IMR-90 (cell line): ENCODE measurements around the gene SERP1. TPM values are rescaled to one million over a fixed set of nuclear protein-coding genes. Genes with fewer than 3 reads are reported as not detected.

Experiments
- ATAC-seq: fragments of 200-7000 bp; cut with Tn5 transposase; 2 replicates; pipeline ENCODE4 v1.9.1; 2020; ENCODE audit warnings: low read depth, mild to moderate bottlenecking, moderate library complexity
- BruUV-seq: library from RNA; stranded (reverse); fragments of 400-500 nt; replicated peaks from 2 replicates; lab custom pipeline; 2021; lab: Mats Ljungman, UMichigan
- CTCF ChIA-PET: fragments of 300-600 bp; formaldehyde crosslinking; extraction: SDS; loops from one replicate; lab custom pipeline; 2021; ENCODE audit warnings: antibody characterized with exemption; lab: Yijun Ruan, JAX
- POLR2A ChIA-PET: fragments of 300-600 bp; sonication (Branson Sonifier 250); formaldehyde crosslinking; loops from one replicate; lab custom pipeline; 2022; ENCODE audit warnings: antibody characterized with exemption; ENCODE audit not compliant: unreplicated experiment; lab: Charles Lee
- DNase-seq: peaks from one replicate; pipeline ENCODE4 v3.0.0; 2013
- H2AFZ ChIP-seq: replicated peaks from 2 replicates; pipeline ENCODE3; 2013; ENCODE audit warnings: low read length, mild to moderate bottlenecking; ENCODE audit not compliant: poor library complexity
- H2AK5ac ChIP-seq: 2 replicates; pipeline ENCODE4 v1.6.1; 2013; ENCODE audit warnings: low read depth, low read length, inconsistent platforms
- H2AK9ac ChIP-seq: replicated peaks from 2 replicates; pipeline ENCODE3; 2013; ENCODE audit warnings: mild to moderate bottlenecking, low read depth, low read length, moderate library complexity; ENCODE audit not compliant: poor library complexity
- H2BK120ac ChIP-seq: 2 replicates; pipeline ENCODE4 v1.6.1; 2013; ENCODE audit warnings: low read depth, low read length, inconsistent platforms
- H2BK15ac ChIP-seq: 3 replicates; pipeline ENCODE4 v1.6.1; 2013; ENCODE audit warnings: low read depth, low read length, inconsistent platforms
- H2BK20ac ChIP-seq: 2 replicates; pipeline ENCODE4 v1.6.1; 2013; ENCODE audit warnings: low read depth, mild to moderate bottlenecking, inconsistent platforms, low read length, moderate library complexity
- H2BK5ac ChIP-seq: 2 replicates; pipeline ENCODE4 v1.6.1; 2013; ENCODE audit warnings: mild to moderate bottlenecking, low read depth, low read length, inconsistent platforms; ENCODE audit not compliant: poor library complexity, severe bottlenecking
- H3K14ac ChIP-seq: replicated peaks from 2 replicates; pipeline ENCODE4 v1.6.1; 2013; ENCODE audit warnings: low read depth, low read length, inconsistent platforms
- H3K18ac ChIP-seq: 2 replicates; pipeline ENCODE4 v1.6.1; 2013; ENCODE audit warnings: low read depth, low read length, control low read depth
- H3K23ac ChIP-seq: 2 replicates; pipeline ENCODE4 v1.6.1; 2013; ENCODE audit warnings: low read depth, low read length, inconsistent platforms
- H3K27ac ChIP-seq: 2 replicates; pipeline ENCODE4 v1.5.1; 2013; ENCODE audit warnings: mild to moderate bottlenecking, control low read depth, low read length; ENCODE audit not compliant: insufficient read depth
- H3K27me3 ChIP-seq: 2 replicates; pipeline ENCODE4 v1.6.1; 2013; ENCODE audit warnings: low read length; ENCODE audit not compliant: control insufficient read depth, insufficient read depth
- H3K36me3 ChIP-seq: 2 replicates; pipeline ENCODE4 v1.6.1; 2013; ENCODE audit warnings: low read length, mixed read lengths; ENCODE audit not compliant: control insufficient read depth, insufficient read depth
- H3K4ac ChIP-seq: 2 replicates; pipeline ENCODE4 v1.6.1; 2013; ENCODE audit warnings: low read depth, low read length, inconsistent platforms
- H3K4me1 ChIP-seq: 2 replicates; pipeline ENCODE4 v1.6.1; 2013; ENCODE audit warnings: low read length, mixed read lengths; ENCODE audit not compliant: control insufficient read depth, insufficient read depth
- H3K4me2 ChIP-seq: 2 replicates; pipeline ENCODE4 v1.6.1; 2013; ENCODE audit warnings: low read depth, mild to moderate bottlenecking, control low read depth, low read length, moderate library complexity
- H3K4me3 ChIP-seq: 2 replicates; pipeline ENCODE4 v1.5.1; 2013; ENCODE audit warnings: low read depth, mild to moderate bottlenecking, control low read depth, low read length, moderate library complexity; ENCODE audit not compliant: insufficient read depth
- H3K56ac ChIP-seq: 2 replicates; pipeline ENCODE4 v1.6.1; 2013; ENCODE audit warnings: low read length, inconsistent platforms; ENCODE audit not compliant: insufficient read depth; ENCODE audit errors: extremely low read depth
- H3K79me1 ChIP-seq, 2 experiments: 2 replicates each; pipeline ENCODE4 v1.6.1; 2013; ENCODE audit warnings: low read length in 2 of 2, inconsistent platforms in 1 of 2, low read depth in 1 of 2
- H3K9ac ChIP-seq: 2 replicates; pipeline ENCODE4 v1.6.1; 2013; ENCODE audit warnings: low read depth, low read length, control low read depth
- H3K9me1 ChIP-seq: 2 replicates; pipeline ENCODE4 v1.6.1; 2013; ENCODE audit warnings: low read length, inconsistent platforms; ENCODE audit not compliant: insufficient read depth
- H3K9me3 ChIP-seq: 2 replicates; pipeline ENCODE4 v1.6.1; 2013; ENCODE audit warnings: low read length; ENCODE audit not compliant: control insufficient read depth, insufficient read depth
- H4K20me1 ChIP-seq: 2 replicates; pipeline ENCODE4 v1.6.1; 2013; ENCODE audit warnings: low read length, inconsistent platforms; ENCODE audit not compliant: insufficient read depth
- H4K5ac ChIP-seq: 2 replicates; pipeline ENCODE4 v1.6.1; 2013; ENCODE audit warnings: mild to moderate bottlenecking, low read depth, low read length, control low read depth
- H4K8ac ChIP-seq, 2 experiments: 2 replicates each; pipeline ENCODE4 v1.6.1; 2013; ENCODE audit warnings: low read depth in 2 of 2, low read length in 2 of 2, control low read depth in 1 of 2, inconsistent platforms in 1 of 2
- H4K91ac ChIP-seq: 2 replicates; pipeline ENCODE4 v1.6.1; 2013; ENCODE audit warnings: low read depth, low read length, inconsistent platforms; ENCODE audit not compliant: insufficient read depth
- BHLHE40 ChIP-seq: fragments of 150-350 bp; IDR thresholded peaks from 2 replicates; pipeline ENCODE4 v1.6.1; 2016; ENCODE audit warnings: mild to moderate bottlenecking, low read depth, low read length
- CHD1 ChIP-seq: IDR thresholded peaks from 2 replicates; pipeline ENCODE4 v1.6.1; 2012; ENCODE audit warnings: low read depth, low read length, improper control_type of control experiment
- CTCF ChIP-seq: conservative IDR thresholded peaks from 2 replicates; pipeline ENCODE4 v1.5.1; 2012; ENCODE audit warnings: mild to moderate bottlenecking, low read depth, low read length, improper control_type of control experiment
- MAFK ChIP-seq: IDR thresholded peaks from 2 replicates; pipeline ENCODE4 v1.6.1; 2012; ENCODE audit warnings: low read depth, low read length, improper control_type of control experiment
- MAZ ChIP-seq: IDR thresholded peaks from 2 replicates; pipeline ENCODE4 v1.6.1; 2012; ENCODE audit warnings: low read depth, mild to moderate bottlenecking, low read length, improper control_type of control experiment, moderate library complexity, borderline replicate concordance
- MXI1 ChIP-seq: IDR thresholded peaks from 2 replicates; pipeline ENCODE4 v1.6.1; 2012; ENCODE audit warnings: low read depth, mild to moderate bottlenecking, low read length, moderate library complexity, borderline replicate concordance
- POLR2A ChIP-seq: IDR thresholded peaks from 2 replicates; pipeline ENCODE4 v1.6.1; 2012; ENCODE audit warnings: mild to moderate bottlenecking, low read depth, low read length
- RAD21 ChIP-seq: IDR thresholded peaks from 2 replicates; pipeline ENCODE4 v1.6.1; 2012; ENCODE audit warnings: low read length, improper control_type of control experiment
- SMC3 ChIP-seq: fragments of 150-350 bp; IDR thresholded peaks from 2 replicates; pipeline ENCODE4 v1.6.1; 2016; ENCODE audit warnings: low read depth, mild to moderate bottlenecking, antibody characterized with exemption, low read length, moderate library complexity
- WGBS, 2 experiments: methylation state at CpG; one replicate each; pipeline versions ENCODE4 v1.1.5 to v1.1.7; 2013; ENCODE audit warnings: missing lambda C conversion rate in 2 of 2; ENCODE audit not compliant: insufficient read length in 1 of 2; ENCODE audit errors: extremely low coverage in 2 of 2; 5-methylcytosine and 5-hydroxymethylcytosine counted together
- dilution Hi-C: fragments of 300-500 bp; cut with HindIII; formaldehyde crosslinking; loops from one replicate; pipeline ENCODE4 v1.14.3; 2018; ENCODE audit warnings: low sequenced_read_pairs; ENCODE audit not compliant: unreplicated experiment
- in situ Hi-C: fragments of 300-500 bp; cut with MboI; formaldehyde crosslinking; loops from 3 replicates; pipeline ENCODE4 v1.14.3; 2019; ENCODE audit warnings: low sequenced_read_pairs, inconsistent platforms, mixed read lengths
- intact Hi-C: fragments of 100-400 bp; cut with micrococcal nuclease; formaldehyde crosslinking; loops from 2 replicates; pipeline ENCODE4 v1.10.0; 2022
- polyA plus RNA-seq, 3 experiments: library from polyadenylated mRNA; depleted of rRNA; stranded (reverse); fragments of >200 nt; gene quantifications; 2 replicates each; pipeline ENCODE4 v1.2.3, GENCODE V29; 2012; ENCODE audit warnings: low replicate concordance in 1 of 3
- total RNA-seq: library from RNA; depleted of rRNA; stranded (reverse); fragments of >200 nt; gene quantifications from 2 replicates; pipeline ENCODE4 v1.2.3, GENCODE V29; 2012
- TF ChIP-seq, protein P1 (sequence below): fragments of 150-350 bp; IDR thresholded peaks from 2 replicates; pipeline ENCODE4 v1.6.1; 2016; ENCODE audit warnings: low read depth, mild to moderate bottlenecking, low read length, moderate library complexity, borderline replicate concordance

Gene SERP1
- total and polyA plus RNA-seq, 2 of the 4 experiments (the other 2 are of a cell fraction), result 64.0 to 73.4 TPM

DNA sequence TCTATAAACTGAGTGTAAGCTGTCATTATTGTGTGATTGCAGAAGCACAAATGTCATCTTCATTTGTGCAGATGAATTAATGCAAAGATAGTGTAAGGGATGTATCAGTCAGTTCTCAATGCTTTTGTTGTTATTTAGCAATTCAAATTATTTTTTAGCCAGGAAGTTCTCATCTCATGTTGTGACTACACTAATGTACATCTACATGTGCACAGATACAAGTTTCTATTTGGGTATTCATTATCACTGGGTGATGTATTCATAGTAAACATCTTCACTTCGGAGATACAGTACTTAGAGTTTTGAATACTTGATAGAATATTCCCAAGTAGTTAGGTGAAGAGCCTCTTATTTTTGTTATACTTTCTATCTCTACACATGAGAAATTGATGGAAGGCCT is 11.4 kb upstream of the SERP1 start:
- WGBS, 2 experiments, result no CpG with 5 or more reads among the region's 1 CpG
- H3K23ac ChIP-seq, result no peak overlapping the region
- POLR2A ChIA-PET, result no interaction called here
- H4K5ac ChIP-seq, result no peak overlapping the region
- CTCF ChIA-PET, result interaction anchor here (0.7 kb wide), 1 partner anchor 13 kb away, joined by 3 read pairs; no protein-coding TSS in a partner anchor
- no peak overlapping the region for H3K14ac ChIP-seq
- H4K20me1 ChIP-seq, result no peaks in the 10 kb centered on the region; the same call in 1 of the 2 replicates
- no peak overlapping the region for H2BK5ac ChIP-seq
- H3K56ac ChIP-seq, result no peak overlapping the region
- H2BK15ac ChIP-seq, result no peak overlapping the region
- no peak overlapping the region for H3K4me3 ChIP-seq
- dilution Hi-C loops, result no loop called here
- H4K8ac ChIP-seq, result no peak overlapping the region
- TF ChIP-seq MAFK (no peak), CTCF (no peak), MXI1 (no peak), SMC3 (no peak), BHLHE40 (no peak), CHD1 (no peak), RAD21 (no peak), MAZ (no peak), POLR2A (no peak)
- TF ChIP-seq, protein P1, sequence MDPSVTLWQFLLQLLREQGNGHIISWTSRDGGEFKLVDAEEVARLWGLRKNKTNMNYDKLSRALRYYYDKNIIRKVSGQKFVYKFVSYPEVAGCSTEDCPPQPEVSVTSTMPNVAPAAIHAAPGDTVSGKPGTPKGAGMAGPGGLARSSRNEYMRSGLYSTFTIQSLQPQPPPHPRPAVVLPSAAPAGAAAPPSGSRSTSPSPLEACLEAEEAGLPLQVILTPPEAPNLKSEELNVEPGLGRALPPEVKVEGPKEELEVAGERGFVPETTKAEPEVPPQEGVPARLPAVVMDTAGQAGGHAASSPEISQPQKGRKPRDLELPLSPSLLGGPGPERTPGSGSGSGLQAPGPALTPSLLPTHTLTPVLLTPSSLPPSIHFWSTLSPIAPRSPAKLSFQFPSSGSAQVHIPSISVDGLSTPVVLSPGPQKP, result no peak
- intact Hi-C loops, result no loop called here
- H3K9ac ChIP-seq, result no peak overlapping the region
- peaks cover 2% of the 10 kb centered on the region; the same call in 1 of the 2 replicates for H3K9me1 ChIP-seq
- H3K4me2 ChIP-seq, result no peak overlapping the region
- H3K36me3 ChIP-seq, result peaks cover 10% of the 10 kb centered on the region; the same call in 1 of the 2 replicates
- in situ Hi-C loops, result no loop called here
- ATAC-seq, result no peak
- no peak for DNase-seq
- H3K18ac ChIP-seq, result no peak overlapping the region
- BruUV-seq, result no TSS peak
- peaks cover 7 to 35% of the 10 kb centered on the region in 2 experiments; a peak in 3 of 4 replicates for H3K79me1 ChIP-seq
- no peak overlapping the region for H2AK9ac ChIP-seq
- no peak overlapping the region for H3K27ac ChIP-seq
- no peaks in the 10 kb centered on the region for H3K9me3 ChIP-seq
- no peak overlapping the region for H2AK5ac ChIP-seq
- H2AFZ ChIP-seq, result no peak overlapping the region
- H3K27me3 ChIP-seq, result no peaks in the 10 kb centered on the region
- H4K91ac ChIP-seq, result no peak overlapping the region
- no peaks in the 10 kb centered on the region for H3K4me1 ChIP-seq
- H3K4ac ChIP-seq, result no peak overlapping the region
- no peak overlapping the region for H2BK20ac ChIP-seq
- H2BK120ac ChIP-seq, result no peak overlapping the region
